GM21423 (cell line): Measurements from ENCODE around the gene EEF1E1.

Source experiments
- ATAC-seq: cut with Tn5 transposase; IDR thresholded peaks from one replicate; pipeline ENCODE4 v1.9.1; 2021; ENCODE audit warnings: mild to moderate bottlenecking, moderate library complexity; ENCODE audit not compliant: unreplicated experiment

EEF1E1 gene

DNA sequence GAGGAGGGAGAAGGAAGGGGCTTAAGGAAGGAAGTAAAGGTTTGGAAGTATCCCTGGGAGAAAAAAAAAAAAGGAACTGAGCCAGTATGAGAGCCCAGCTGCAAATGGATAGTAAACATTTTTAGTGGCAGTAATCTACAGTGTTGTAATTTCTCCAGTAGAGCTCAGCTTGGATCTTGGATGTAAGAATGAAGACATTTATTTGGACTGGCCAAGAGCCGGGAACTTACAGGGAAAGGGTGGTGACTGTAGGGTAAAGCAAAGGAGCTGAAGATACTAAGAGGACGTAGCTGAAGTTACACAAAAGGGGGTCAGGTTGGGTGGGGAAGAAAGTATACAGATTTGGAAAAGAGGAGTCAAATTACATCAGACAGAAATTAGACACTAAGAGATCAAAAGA, 13.5 kb downstream of the EEF1E1 start:
- no peak for ATAC-seq

- no peak for ATAC-seq
These were observed 14.2 kb downstream of the EEF1E1 start for GRCh38 chr6:8087870-8088754.

DNA sequence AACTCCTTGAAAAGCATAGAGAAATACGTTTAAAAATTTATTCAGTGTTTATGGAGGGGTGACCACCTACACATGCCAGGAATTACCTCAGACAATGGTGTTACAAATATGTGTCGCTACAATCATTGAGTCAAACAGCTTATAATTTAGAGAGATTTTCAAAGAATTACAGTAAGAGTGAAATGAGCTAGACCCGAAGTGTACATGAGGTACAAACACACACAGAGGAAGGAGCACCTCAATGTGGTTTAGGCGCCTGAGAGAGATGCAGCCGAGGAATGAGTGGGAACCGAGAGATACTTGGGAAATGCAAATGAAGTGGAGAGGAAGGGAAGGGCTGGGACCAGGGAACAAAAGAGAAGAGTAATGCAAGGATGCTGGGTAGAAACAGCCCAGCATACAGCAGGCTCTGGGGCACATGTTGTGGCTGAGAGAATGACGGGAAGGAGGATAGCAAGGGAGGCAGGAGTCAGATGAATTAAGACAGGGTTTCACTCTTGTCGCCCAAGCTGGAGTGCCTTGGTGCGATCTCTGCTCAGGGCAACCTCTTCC, 15.5 kb downstream of the EEF1E1 start:
- ATAC-seq, result no peak

DNA sequence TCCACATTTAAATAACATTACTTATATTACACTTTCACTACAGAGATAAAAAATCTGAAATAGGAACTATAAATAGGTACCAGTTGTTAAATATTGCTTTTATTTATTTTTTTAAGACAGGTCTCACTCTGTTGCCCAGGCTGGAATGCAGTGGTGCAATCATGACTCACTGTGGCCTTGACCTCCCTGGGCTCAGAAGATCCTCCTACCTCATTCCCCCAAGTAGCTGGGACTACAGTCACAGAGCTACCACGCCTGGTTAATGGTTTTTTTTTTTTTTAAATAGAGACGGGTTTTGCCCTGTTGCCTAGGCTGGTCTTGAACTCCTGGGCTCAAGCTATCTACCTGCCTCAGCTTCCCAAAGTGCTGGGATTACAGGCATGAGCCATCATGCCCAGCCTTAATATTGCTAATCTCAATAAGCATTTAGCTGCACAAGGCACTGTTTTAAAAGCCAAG, 17.3 kb downstream of the EEF1E1 start:
- ATAC-seq, result no peak

- ATAC-seq, result no peak
These were observed 17.8 kb downstream of the EEF1E1 start for GRCh38 chr6:8084586-8084985.

DNA sequence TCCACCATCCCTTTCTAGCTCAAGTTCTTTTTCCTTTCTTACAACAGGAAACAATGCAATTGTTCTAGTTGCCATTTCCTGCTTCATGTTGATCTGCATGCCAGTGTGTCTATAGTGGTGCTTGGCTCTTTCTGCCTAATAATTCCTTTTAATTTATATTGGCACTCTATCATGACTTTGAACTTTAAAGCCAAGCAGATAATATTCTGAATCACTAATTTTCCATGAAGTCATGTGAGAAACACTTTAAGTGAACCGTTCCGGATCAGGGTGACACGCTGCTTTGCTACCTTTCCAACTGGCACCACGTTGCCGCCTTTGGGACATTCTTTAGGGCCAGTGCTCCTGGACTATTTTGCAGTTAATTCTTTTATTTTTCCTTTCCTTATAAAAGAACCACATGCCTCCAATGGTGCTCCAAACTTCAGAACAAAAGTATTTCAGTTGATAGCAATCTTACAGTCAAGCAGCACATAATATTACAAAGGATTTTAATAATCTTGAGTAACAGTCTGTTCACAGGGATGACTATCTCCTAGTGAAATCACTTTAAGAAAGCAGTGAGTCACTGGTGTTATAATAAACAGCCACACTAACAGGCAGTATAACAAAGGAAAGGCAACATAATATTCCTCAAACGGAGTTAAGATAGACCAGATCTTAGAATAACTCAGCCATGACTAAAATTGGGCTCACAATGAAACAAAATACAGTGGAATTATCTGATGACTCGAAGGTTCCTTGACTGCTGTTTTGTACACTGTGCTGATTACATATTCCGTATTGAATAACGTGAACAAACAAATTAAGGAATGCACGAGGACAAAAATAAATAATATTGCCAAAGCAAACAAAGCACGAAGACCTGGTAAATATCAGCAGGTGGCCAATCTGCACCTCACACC, 19.1 kb downstream of the EEF1E1 start:
- ATAC-seq, result no peak

GRCh38 chr6:8082572-8082953, 19.8 kb downstream of the EEF1E1 start:
- ATAC-seq, result no peak

DNA sequence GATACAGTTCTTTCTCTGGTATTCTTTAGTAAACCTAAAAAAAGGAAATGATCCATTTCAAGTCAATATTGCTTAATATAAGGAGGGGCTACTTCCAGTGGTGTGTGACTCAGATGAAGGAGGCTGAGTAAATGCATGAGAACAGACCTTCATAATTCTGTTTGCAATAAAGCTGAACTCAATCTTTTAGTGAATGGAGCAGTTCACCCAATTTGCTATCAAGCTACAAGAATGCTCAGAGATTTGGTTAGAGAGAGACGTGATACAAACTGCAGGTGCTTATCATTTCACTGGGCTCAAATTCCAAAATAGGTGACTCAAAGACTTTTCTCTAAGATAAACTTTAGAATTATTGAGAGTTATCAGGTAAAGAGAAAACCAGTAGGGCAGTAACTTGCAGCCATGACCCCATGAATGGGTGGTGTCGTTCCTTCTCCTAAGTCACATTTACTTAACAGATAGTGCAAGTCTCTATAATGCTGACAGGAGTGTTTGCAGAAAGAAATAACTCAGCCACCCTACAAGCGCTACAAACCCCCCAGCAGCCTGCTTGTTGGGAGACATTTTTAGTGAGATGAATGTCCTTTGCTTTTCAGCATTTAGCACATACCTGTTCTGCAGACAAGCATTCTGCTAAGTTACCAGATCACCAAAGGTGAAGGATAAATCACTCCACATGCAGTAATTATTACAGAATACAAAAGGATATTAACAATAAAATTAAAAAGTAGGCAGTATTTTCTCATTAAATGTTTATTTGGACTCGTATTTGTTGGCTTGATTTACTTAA, 21.8 kb downstream of the EEF1E1 start:
- ATAC-seq, result no peak

DNA sequence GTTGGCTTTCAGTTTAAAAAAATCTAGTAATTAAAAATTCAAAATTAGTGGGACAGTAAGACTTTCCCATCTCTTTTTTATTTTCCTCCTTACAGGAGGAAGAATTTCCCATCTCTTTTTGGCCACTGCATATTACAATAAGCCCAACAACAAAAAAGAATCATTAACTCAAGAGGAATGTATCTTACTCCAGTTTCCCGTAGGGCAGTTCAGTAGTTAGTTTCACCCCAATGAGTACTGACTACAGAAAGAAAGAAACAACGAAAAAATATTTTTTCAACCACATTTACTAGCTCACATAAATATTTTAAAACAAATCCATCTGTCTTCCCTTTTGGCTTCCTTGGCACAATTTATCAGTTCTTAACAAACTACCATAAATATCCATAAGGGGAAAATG, 23.2 kb downstream of the EEF1E1 start:
- peak; percentile 46 for ATAC-seq

GRCh38 chr6:8077991-8078390, 24.4 kb downstream of the EEF1E1 start:
- ATAC-seq, result no peak

GRCh38 chr6:8075704-8076103, 26.6 kb downstream of the EEF1E1 start:
- ATAC-seq, result no peak

GRCh38 chr6:8075185-8075584, 27.2 kb downstream of the EEF1E1 start:
- ATAC-seq, result no peak

- ATAC-seq, result no peak
These were observed 28.1 kb downstream of the EEF1E1 start for GRCh38 chr6:8074213-8074612.

GRCh38 chr6:8073758-8074157, 28.6 kb downstream of the EEF1E1 start:
- no peak for ATAC-seq

DNA sequence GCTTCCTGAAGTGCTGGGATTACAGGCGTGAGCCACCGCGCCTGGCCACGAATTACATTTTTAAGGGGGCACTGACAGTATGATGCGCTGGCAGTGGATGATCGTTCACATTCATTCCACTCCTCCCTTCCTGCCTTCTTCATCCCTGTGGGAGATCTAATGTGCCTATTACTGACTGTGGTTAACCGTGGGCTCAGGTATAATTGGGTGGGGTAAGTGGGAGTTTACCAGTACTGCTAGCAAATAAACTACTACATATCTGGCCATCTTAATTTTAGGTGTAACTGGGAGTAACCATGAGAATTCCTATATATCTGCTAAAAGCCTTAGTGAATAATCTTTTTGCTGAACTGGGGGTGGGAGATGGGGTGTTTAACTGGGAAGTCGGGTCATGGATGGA, 31.6 kb downstream of the EEF1E1 start:
- no peak for ATAC-seq

DNA sequence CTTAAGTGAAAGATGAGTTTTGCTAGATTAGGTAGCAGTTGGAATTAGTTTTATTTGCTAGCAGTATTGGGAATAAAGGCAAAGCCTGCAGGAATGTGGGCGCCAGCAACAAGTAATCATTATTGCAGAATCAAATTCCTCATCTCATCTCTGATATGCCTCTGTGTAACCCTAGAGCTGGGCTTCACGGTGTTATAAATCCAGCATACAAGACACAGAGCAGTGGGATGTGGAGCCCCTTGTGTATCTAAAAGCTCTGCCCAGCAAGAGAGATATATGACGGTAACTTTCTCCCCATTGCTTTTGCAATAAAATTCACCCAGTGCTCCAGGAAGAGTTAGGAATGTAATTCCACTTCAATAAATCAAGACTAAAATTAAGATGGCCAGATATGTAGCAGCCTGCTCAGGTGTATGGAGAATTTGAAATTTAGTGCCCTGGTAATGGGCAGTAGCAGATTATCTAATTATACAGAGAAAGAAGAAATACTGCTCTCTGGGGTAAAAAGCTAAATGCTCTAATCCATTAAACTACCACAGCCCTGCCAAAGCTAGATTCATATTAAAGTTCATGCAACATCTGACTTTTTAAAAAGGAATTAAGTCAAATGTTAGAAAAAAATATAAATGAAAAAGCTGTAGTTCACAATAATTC, 32.6 kb downstream of the EEF1E1 start:
- ATAC-seq, result no peak

DNA sequence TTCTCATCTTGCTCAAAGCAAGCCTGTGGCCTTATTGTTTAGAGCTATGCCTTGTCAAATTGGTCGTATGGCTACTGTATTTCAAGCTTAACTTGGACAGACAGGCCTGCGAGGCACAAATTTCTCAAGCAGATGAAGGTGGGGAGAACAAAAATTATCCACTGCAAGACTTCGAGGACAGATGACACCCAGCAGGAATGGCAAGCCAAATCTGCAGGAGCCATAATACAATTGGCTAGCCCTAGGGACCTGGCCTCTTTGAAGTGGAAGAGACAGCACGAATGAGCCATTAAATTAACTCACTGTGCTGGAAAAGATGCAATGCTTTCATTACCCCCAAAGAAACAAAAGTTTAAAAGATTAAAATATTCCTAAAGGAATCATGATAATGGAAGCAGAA, 33.2 kb downstream of the EEF1E1 start:
- no peak for ATAC-seq

DNA sequence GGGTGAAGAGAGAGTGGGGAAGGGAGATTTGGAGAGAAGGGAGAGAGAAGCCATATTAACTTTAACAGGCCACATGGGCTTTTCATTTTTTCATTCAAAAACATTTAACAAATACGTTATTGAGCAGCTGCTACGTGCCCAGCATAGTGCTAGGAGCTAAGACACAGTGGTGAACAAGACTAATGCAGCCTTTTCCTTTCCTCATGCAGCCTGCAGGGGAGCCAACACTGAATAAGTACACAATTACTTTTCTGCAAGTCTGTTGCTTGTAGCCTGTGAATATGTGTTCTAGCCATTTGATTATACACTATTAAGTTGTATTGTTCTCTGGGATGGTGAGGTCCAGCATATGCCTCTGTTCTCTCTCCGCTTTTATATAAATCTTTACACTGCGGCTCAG, 36.2 kb downstream of the EEF1E1 start:
- ATAC-seq, result no peak

DNA sequence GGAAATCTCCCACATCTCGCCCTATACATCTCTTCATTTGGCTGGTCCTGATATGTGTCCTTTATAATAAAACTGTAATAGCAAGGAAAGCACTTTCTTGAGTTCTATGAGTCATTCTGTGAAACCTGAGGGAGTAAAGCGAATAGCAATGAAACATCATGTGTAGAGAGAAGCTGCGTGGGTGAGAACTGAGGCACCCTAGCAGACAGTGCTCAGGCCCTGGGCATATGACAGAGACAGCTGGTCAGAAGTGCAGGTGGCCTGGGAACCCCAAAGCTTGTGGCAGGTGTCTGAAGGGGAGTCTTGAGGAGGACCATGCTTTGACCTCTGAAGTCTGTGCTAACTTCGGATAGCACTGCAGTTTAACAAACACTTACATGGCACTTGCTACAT, 36.8 kb downstream of the EEF1E1 start:
- peak; percentile 16 for ATAC-seq
